HG03039 (cell line): ENCODE results near the gene SLC30A1.
"Not testable (repeated sequence)": the region's sequence is repeated elsewhere in the genome, so short reads cannot be mapped to it uniquely, and the experiment has no call there.

Source experiments
- ATAC-seq: cut with Tn5 transposase; IDR thresholded peaks from one replicate; pipeline ENCODE4 v1.9.1; 2021; ENCODE audit warnings: mild to moderate bottlenecking, moderate library complexity; ENCODE audit not compliant: unreplicated experiment

SLC30A1 gene

GRCh38 chr1:211578640-211579439 lies at the start of gene SLC30A1:
TSS of gene SLC30A1 (minus strand) at chr1:211579161. CDS start at chr1:211578612, 549 bp downstream.
- ATAC-seq = peak; percentile 84

- no peak for ATAC-seq
These were observed 49.5 kb upstream of the SLC30A1 start for GRCh38 chr1:211628417-211628816.

GRCh38 chr1:211627259-211627658 lies 48.3 kb upstream of the SLC30A1 start:
- no peak for ATAC-seq

- ATAC-seq = not testable (repeated sequence)
These were observed 46.9 kb upstream of the SLC30A1 start for GRCh38 chr1:211625866-211626265.

- no peak for ATAC-seq
These were observed 46.1 kb upstream of the SLC30A1 start for GRCh38 chr1:211625040-211625439.

- no peak for ATAC-seq
These were observed 44.6 kb upstream of the SLC30A1 start for GRCh38 chr1:211623515-211623914.

- ATAC-seq = no peak
These were observed 42.7 kb upstream of the SLC30A1 start for GRCh38 chr1:211621447-211622198.

GRCh38 chr1:211620097-211620496 lies 41.1 kb upstream of the SLC30A1 start:
- no peak for ATAC-seq

GRCh38 chr1:211619033-211619996 lies 40.4 kb upstream of the SLC30A1 start:
- ATAC-seq = no peak

GRCh38 chr1:211616965-211617297 lies 38.0 kb upstream of the SLC30A1 start:
- ATAC-seq = no peak

GRCh38 chr1:211616231-211616964 lies 37.4 kb upstream of the SLC30A1 start:
- ATAC-seq = no peak

GRCh38 chr1:211614615-211615014 lies 35.7 kb upstream of the SLC30A1 start:
- no peak for ATAC-seq

- no peak for ATAC-seq
These were observed 35.0 kb upstream of the SLC30A1 start for GRCh38 chr1:211613951-211614350.

GRCh38 chr1:211613108-211613947 lies 34.4 kb upstream of the SLC30A1 start:
- ATAC-seq = no peak

GRCh38 chr1:211612786-211613107 lies 33.8 kb upstream of the SLC30A1 start:
- no peak for ATAC-seq

- no peak for ATAC-seq
These were observed 32.9 kb upstream of the SLC30A1 start for GRCh38 chr1:211611818-211612217.

GRCh38 chr1:211610779-211611556 lies 32.0 kb upstream of the SLC30A1 start:
- ATAC-seq = no peak

- no peak for ATAC-seq
These were observed 30.4 kb upstream of the SLC30A1 start for GRCh38 chr1:211609120-211610024.
